Renal pelvis (tissue), 4 donors: ENCODE results near the gene SCAMP2. TPM values are rescaled to one million over a fixed set of nuclear protein-coding genes. Genes with fewer than 3 reads are reported as not detected.

ENCODE experiments used
- DNase-seq: peaks from one replicate; pipeline ENCODE4 v3.0.0-alpha.2; 2013
- polyA plus RNA-seq, 3 donors: library from polyadenylated mRNA; unstranded; fragments of 120-200 nt; gene quantifications; one replicate each; pipeline ENCODE4 v1.2.1, GENCODE V29; 2013; ENCODE audit not compliant: insufficient read length in 3 of 3

Gene SCAMP2
- polyA plus RNA-seq, 3 donors, result 75.6 to 77.7 (median 77.3) TPM

- DNase-seq, result no peak
Measured at GRCh38 chr15:74865316-74865715, 7.8 kb downstream of the SCAMP2 start.

- DNase-seq, result no peak
Measured at GRCh38 chr15:74864296-74864695, 8.9 kb downstream of the SCAMP2 start.

- no peak for DNase-seq
Measured at GRCh38 chr15:74863239-74864056, 9.7 kb downstream of the SCAMP2 start.

GRCh38 chr15:74858369-74858740 is 14.8 kb downstream of the SCAMP2 start:
- no peak for DNase-seq

- no peak for DNase-seq
Measured at GRCh38 chr15:74857671-74858368, 15.3 kb downstream of the SCAMP2 start.

GRCh38 chr15:74857082-74857655 is 16.0 kb downstream of the SCAMP2 start:
- DNase-seq, result no peak

GRCh38 chr15:74856537-74856936 is 16.6 kb downstream of the SCAMP2 start:
- no peak for DNase-seq

- DNase-seq, result no peak
Measured at GRCh38 chr15:74855857-74856256, 17.3 kb downstream of the SCAMP2 start.

- no peak for DNase-seq
Measured at GRCh38 chr15:74854453-74855022, 18.6 kb downstream of the SCAMP2 start.

GRCh38 chr15:74851960-74852359 is 21.2 kb downstream of the SCAMP2 start:
- DNase-seq, result no peak

- DNase-seq, result no peak
Measured at GRCh38 chr15:74850393-74850792, 22.8 kb downstream of the SCAMP2 start.

- no peak for DNase-seq
Measured at GRCh38 chr15:74847432-74847831, 25.7 kb downstream of the SCAMP2 start.

GRCh38 chr15:74845581-74845980 is 27.6 kb downstream of the SCAMP2 start:
- DNase-seq, result no peak

- DNase-seq, result no peak
Measured at GRCh38 chr15:74845208-74845568, 28.0 kb downstream of the SCAMP2 start.

GRCh38 chr15:74844319-74845207 is 28.6 kb downstream of the SCAMP2 start:
- DNase-seq, result no peak

GRCh38 chr15:74843891-74844299 is 29.3 kb downstream of the SCAMP2 start:
- no peak for DNase-seq

GRCh38 chr15:74843445-74843828 is 29.7 kb downstream of the SCAMP2 start:
- DNase-seq, result no peak

- peak; percentile 89 for DNase-seq
Measured at GRCh38 chr15:74842581-74843444, 30.4 kb downstream of the SCAMP2 start, which contains the start of gene ULK3. Gene ULK3 (minus strand): TSS chr15:74843156. CDS start chr15:74843105, 51 bp downstream.

GRCh38 chr15:74841891-74842373 is 31.2 kb downstream of the SCAMP2 start:
- no peak for DNase-seq
